Prostate gland (tissue), 2 donors: ENCODE data around the gene MORC2.

ENCODE experiments used
- POLR2A ChIP-seq: fragments of 450-650 bp; IDR thresholded peaks from one replicate; pipeline ENCODE4 v1.6.1; 2016; ENCODE audit warnings: antibody characterized with exemption, mild to moderate bottlenecking
- TF ChIP-seq, protein P1 (sequence below), 4 experiments: fragments of 200-600 bp in 2 of 4; fragments of 450-650 bp in 2 of 4; sonication (generic) in 2 of 4; IDR thresholded peaks; 1 replicate in 3 of 4; 2 replicates in 1 of 4; pipeline ENCODE4 v1.5.1; 2016 to 2019; ENCODE audit warnings: antibody characterized with exemption in 4 of 4, mild to moderate bottlenecking in 2 of 4, moderate library complexity in 2 of 4

DNA sequence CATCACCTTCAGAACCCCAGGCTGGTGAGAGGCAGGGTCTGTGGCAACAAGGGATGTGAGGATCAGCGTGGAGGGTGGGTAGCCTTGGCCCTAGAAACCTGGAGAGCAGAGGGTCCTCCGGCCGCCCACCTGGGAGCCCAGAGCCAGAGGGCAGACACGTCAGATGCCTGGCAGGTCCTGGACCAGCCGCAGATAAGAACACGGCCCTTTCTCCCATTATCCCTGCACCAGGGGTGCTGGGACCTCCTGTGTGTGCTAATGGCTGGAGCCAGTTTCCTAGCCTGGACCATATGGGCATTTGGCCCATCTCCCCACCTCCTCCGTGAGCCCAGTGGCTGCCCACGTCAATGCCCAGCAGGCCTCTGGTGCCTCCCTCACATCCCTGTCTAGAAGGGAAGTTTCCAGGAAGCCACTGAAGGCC, 88.4 kb downstream of the MORC2 start:
- TF ChIP-seq, protein P1, sequence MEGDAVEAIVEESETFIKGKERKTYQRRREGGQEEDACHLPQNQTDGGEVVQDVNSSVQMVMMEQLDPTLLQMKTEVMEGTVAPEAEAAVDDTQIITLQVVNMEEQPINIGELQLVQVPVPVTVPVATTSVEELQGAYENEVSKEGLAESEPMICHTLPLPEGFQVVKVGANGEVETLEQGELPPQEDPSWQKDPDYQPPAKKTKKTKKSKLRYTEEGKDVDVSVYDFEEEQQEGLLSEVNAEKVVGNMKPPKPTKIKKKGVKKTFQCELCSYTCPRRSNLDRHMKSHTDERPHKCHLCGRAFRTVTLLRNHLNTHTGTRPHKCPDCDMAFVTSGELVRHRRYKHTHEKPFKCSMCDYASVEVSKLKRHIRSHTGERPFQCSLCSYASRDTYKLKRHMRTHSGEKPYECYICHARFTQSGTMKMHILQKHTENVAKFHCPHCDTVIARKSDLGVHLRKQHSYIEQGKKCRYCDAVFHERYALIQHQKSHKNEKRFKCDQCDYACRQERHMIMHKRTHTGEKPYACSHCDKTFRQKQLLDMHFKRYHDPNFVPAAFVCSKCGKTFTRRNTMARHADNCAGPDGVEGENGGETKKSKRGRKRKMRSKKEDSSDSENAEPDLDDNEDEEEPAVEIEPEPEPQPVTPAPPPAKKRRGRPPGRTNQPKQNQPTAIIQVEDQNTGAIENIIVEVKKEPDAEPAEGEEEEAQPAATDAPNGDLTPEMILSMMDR (IDR thresholded peaks at IDR 0.05), result no peak
- no peak for TF ChIP-seq POLR2A
